IMR-90 (cell line): Measurements from ENCODE around the gene MAGI1. TPM values are rescaled to one million over a fixed set of nuclear protein-coding genes. Genes with fewer than 3 reads are reported as not detected.

Experiments used
- ATAC-seq: fragments of 200-7000 bp; cut with Tn5 transposase; 2 replicates; pipeline ENCODE4 v1.9.1; 2020; ENCODE audit warnings: low read depth, mild to moderate bottlenecking, moderate library complexity
- BruUV-seq: library from RNA; stranded (reverse); fragments of 400-500 nt; replicated peaks from 2 replicates; lab custom pipeline; 2021; lab: Mats Ljungman, UMichigan
- CTCF ChIA-PET: fragments of 300-600 bp; formaldehyde crosslinking; extraction: SDS; loops from one replicate; lab custom pipeline; 2021; ENCODE audit warnings: antibody characterized with exemption; lab: Yijun Ruan, JAX
- POLR2A ChIA-PET: fragments of 300-600 bp; sonication (Branson Sonifier 250); formaldehyde crosslinking; loops from one replicate; lab custom pipeline; 2022; ENCODE audit warnings: antibody characterized with exemption; ENCODE audit not compliant: unreplicated experiment; lab: Charles Lee
- DNase-seq: peaks from one replicate; pipeline ENCODE4 v3.0.0; 2013
- H2AFZ ChIP-seq: replicated peaks from 2 replicates; pipeline ENCODE3; 2013; ENCODE audit warnings: low read length, mild to moderate bottlenecking; ENCODE audit not compliant: poor library complexity
- H2AK5ac ChIP-seq: 2 replicates; pipeline ENCODE4 v1.6.1; 2013; ENCODE audit warnings: low read depth, low read length, inconsistent platforms
- H2AK9ac ChIP-seq: replicated peaks from 2 replicates; pipeline ENCODE3; 2013; ENCODE audit warnings: mild to moderate bottlenecking, low read depth, low read length, moderate library complexity; ENCODE audit not compliant: poor library complexity
- H2BK120ac ChIP-seq: 2 replicates; pipeline ENCODE4 v1.6.1; 2013; ENCODE audit warnings: low read depth, low read length, inconsistent platforms
- H2BK15ac ChIP-seq: 3 replicates; pipeline ENCODE4 v1.6.1; 2013; ENCODE audit warnings: low read depth, low read length, inconsistent platforms
- H2BK20ac ChIP-seq: 2 replicates; pipeline ENCODE4 v1.6.1; 2013; ENCODE audit warnings: low read depth, mild to moderate bottlenecking, inconsistent platforms, low read length, moderate library complexity
- H2BK5ac ChIP-seq: 2 replicates; pipeline ENCODE4 v1.6.1; 2013; ENCODE audit warnings: mild to moderate bottlenecking, low read depth, low read length, inconsistent platforms; ENCODE audit not compliant: poor library complexity, severe bottlenecking
- H3K14ac ChIP-seq: replicated peaks from 2 replicates; pipeline ENCODE4 v1.6.1; 2013; ENCODE audit warnings: low read depth, low read length, inconsistent platforms
- H3K18ac ChIP-seq: 2 replicates; pipeline ENCODE4 v1.6.1; 2013; ENCODE audit warnings: low read depth, low read length, control low read depth
- H3K23ac ChIP-seq: 2 replicates; pipeline ENCODE4 v1.6.1; 2013; ENCODE audit warnings: low read depth, low read length, inconsistent platforms
- H3K27ac ChIP-seq: 2 replicates; pipeline ENCODE4 v1.5.1; 2013; ENCODE audit warnings: mild to moderate bottlenecking, control low read depth, low read length; ENCODE audit not compliant: insufficient read depth
- H3K27me3 ChIP-seq: 2 replicates; pipeline ENCODE4 v1.6.1; 2013; ENCODE audit warnings: low read length; ENCODE audit not compliant: control insufficient read depth, insufficient read depth
- H3K36me3 ChIP-seq: 2 replicates; pipeline ENCODE4 v1.6.1; 2013; ENCODE audit warnings: low read length, mixed read lengths; ENCODE audit not compliant: control insufficient read depth, insufficient read depth
- H3K4ac ChIP-seq: 2 replicates; pipeline ENCODE4 v1.6.1; 2013; ENCODE audit warnings: low read depth, low read length, inconsistent platforms
- H3K4me1 ChIP-seq: 2 replicates; pipeline ENCODE4 v1.6.1; 2013; ENCODE audit warnings: low read length, mixed read lengths; ENCODE audit not compliant: control insufficient read depth, insufficient read depth
- H3K4me2 ChIP-seq: 2 replicates; pipeline ENCODE4 v1.6.1; 2013; ENCODE audit warnings: low read depth, mild to moderate bottlenecking, control low read depth, low read length, moderate library complexity
- H3K4me3 ChIP-seq: 2 replicates; pipeline ENCODE4 v1.5.1; 2013; ENCODE audit warnings: low read depth, mild to moderate bottlenecking, control low read depth, low read length, moderate library complexity; ENCODE audit not compliant: insufficient read depth
- H3K56ac ChIP-seq: 2 replicates; pipeline ENCODE4 v1.6.1; 2013; ENCODE audit warnings: low read length, inconsistent platforms; ENCODE audit not compliant: insufficient read depth; ENCODE audit errors: extremely low read depth
- H3K79me1 ChIP-seq, 2 experiments: 2 replicates each; pipeline ENCODE4 v1.6.1; 2013; ENCODE audit warnings: low read length in 2 of 2, inconsistent platforms in 1 of 2, low read depth in 1 of 2
- H3K9ac ChIP-seq: 2 replicates; pipeline ENCODE4 v1.6.1; 2013; ENCODE audit warnings: low read depth, low read length, control low read depth
- H3K9me1 ChIP-seq: 2 replicates; pipeline ENCODE4 v1.6.1; 2013; ENCODE audit warnings: low read length, inconsistent platforms; ENCODE audit not compliant: insufficient read depth
- H3K9me3 ChIP-seq: 2 replicates; pipeline ENCODE4 v1.6.1; 2013; ENCODE audit warnings: low read length; ENCODE audit not compliant: control insufficient read depth, insufficient read depth
- H4K20me1 ChIP-seq: 2 replicates; pipeline ENCODE4 v1.6.1; 2013; ENCODE audit warnings: low read length, inconsistent platforms; ENCODE audit not compliant: insufficient read depth
- H4K5ac ChIP-seq: 2 replicates; pipeline ENCODE4 v1.6.1; 2013; ENCODE audit warnings: mild to moderate bottlenecking, low read depth, low read length, control low read depth
- H4K8ac ChIP-seq, 2 experiments: 2 replicates each; pipeline ENCODE4 v1.6.1; 2013; ENCODE audit warnings: low read depth in 2 of 2, low read length in 2 of 2, control low read depth in 1 of 2, inconsistent platforms in 1 of 2
- H4K91ac ChIP-seq: 2 replicates; pipeline ENCODE4 v1.6.1; 2013; ENCODE audit warnings: low read depth, low read length, inconsistent platforms; ENCODE audit not compliant: insufficient read depth
- BHLHE40 ChIP-seq: fragments of 150-350 bp; IDR thresholded peaks from 2 replicates; pipeline ENCODE4 v1.6.1; 2016; ENCODE audit warnings: mild to moderate bottlenecking, low read depth, low read length
- CEBPB ChIP-seq: IDR thresholded peaks from 2 replicates; pipeline ENCODE4 v1.6.1; 2012; ENCODE audit warnings: low read depth, low read length, improper control_type of control experiment
- CHD1 ChIP-seq: IDR thresholded peaks from 2 replicates; pipeline ENCODE4 v1.6.1; 2012; ENCODE audit warnings: low read depth, low read length, improper control_type of control experiment
- MAFK ChIP-seq: IDR thresholded peaks from 2 replicates; pipeline ENCODE4 v1.6.1; 2012; ENCODE audit warnings: low read depth, low read length, improper control_type of control experiment
- MXI1 ChIP-seq: IDR thresholded peaks from 2 replicates; pipeline ENCODE4 v1.6.1; 2012; ENCODE audit warnings: low read depth, mild to moderate bottlenecking, low read length, moderate library complexity, borderline replicate concordance
- NFE2L2 ChIP-seq: fragments of 150-350 bp; IDR thresholded peaks from 2 replicates; pipeline ENCODE4 v1.6.1; 2016; ENCODE audit warnings: low read depth, mild to moderate bottlenecking, low read length
- RAD21 ChIP-seq: IDR thresholded peaks from 2 replicates; pipeline ENCODE4 v1.6.1; 2012; ENCODE audit warnings: low read length, improper control_type of control experiment
- RCOR1 ChIP-seq: IDR thresholded peaks from 2 replicates; pipeline ENCODE4 v1.6.1; 2012; ENCODE audit warnings: mild to moderate bottlenecking, low read length, improper control_type of control experiment; ENCODE audit not compliant: insufficient replicate concordance
- RFX5 ChIP-seq: IDR thresholded peaks from 2 replicates; pipeline ENCODE4 v1.8.0; 2012; ENCODE audit warnings: low read depth, mild to moderate bottlenecking, low read length, moderate library complexity
- SMC3 ChIP-seq: fragments of 150-350 bp; IDR thresholded peaks from 2 replicates; pipeline ENCODE4 v1.6.1; 2016; ENCODE audit warnings: low read depth, mild to moderate bottlenecking, antibody characterized with exemption, low read length, moderate library complexity
- WGBS, 2 experiments: methylation state at CpG; one replicate each; pipeline versions ENCODE4 v1.1.5 to v1.1.7; 2013; ENCODE audit warnings: missing lambda C conversion rate in 2 of 2; ENCODE audit not compliant: insufficient read length in 1 of 2; ENCODE audit errors: extremely low coverage in 2 of 2; 5-methylcytosine and 5-hydroxymethylcytosine counted together
- dilution Hi-C: fragments of 300-500 bp; cut with HindIII; formaldehyde crosslinking; loops from one replicate; pipeline ENCODE4 v1.14.3; 2018; ENCODE audit warnings: low sequenced_read_pairs; ENCODE audit not compliant: unreplicated experiment
- in situ Hi-C: fragments of 300-500 bp; cut with MboI; formaldehyde crosslinking; loops from 3 replicates; pipeline ENCODE4 v1.14.3; 2019; ENCODE audit warnings: low sequenced_read_pairs, inconsistent platforms, mixed read lengths
- intact Hi-C: fragments of 100-400 bp; cut with micrococcal nuclease; formaldehyde crosslinking; loops from 2 replicates; pipeline ENCODE4 v1.10.0; 2022
- polyA plus RNA-seq, 3 experiments: library from polyadenylated mRNA; depleted of rRNA; stranded (reverse); fragments of >200 nt; gene quantifications; 2 replicates each; pipeline ENCODE4 v1.2.3, GENCODE V29; 2012; ENCODE audit warnings: low replicate concordance in 1 of 3
- total RNA-seq: library from RNA; depleted of rRNA; stranded (reverse); fragments of >200 nt; gene quantifications from 2 replicates; pipeline ENCODE4 v1.2.3, GENCODE V29; 2012
- TF ChIP-seq, protein P1 (sequence below): fragments of 150-350 bp; IDR thresholded peaks from 2 replicates; pipeline ENCODE4 v1.6.1; 2016; ENCODE audit warnings: low read depth, mild to moderate bottlenecking, low read length, moderate library complexity, borderline replicate concordance
- TF ChIP-seq, protein P2 (sequence below): conservative IDR thresholded peaks from 2 replicates; pipeline ENCODE4 v1.5.1; 2012; ENCODE audit warnings: mild to moderate bottlenecking, low read depth, low read length, improper control_type of control experiment

MAGI1 gene
- total and polyA plus RNA-seq, 2 of the 4 experiments (the other 2 are of a cell fraction), result 14.5 to 24.2 TPM

DNA sequence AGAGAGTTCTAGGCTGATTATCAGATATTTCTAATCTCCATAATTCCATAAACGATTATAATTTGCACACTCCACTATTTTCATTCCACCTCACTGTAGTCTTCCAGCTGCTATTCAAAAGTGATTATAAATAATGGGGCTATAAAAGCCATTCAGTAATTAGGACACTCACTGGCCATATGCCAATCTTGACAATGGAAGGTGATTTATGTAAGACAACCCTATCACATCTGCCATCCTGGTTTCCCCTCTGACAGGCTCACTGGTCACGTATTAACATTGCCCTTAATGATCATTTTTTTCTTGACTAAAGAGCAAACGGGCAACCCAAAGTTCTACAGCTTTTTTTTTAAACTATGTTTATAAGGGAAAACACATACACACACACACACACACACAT is 402.4 kb downstream of the MAGI1 start:
- Histone ChIP-seq H3K9me1 (no peaks in the 10 kb centered on the region), H3K18ac (no peak overlapping the region), H3K9ac (no peak overlapping the region), H2BK120ac (no peak overlapping the region), H3K14ac (no peak overlapping the region), H3K23ac (no peak overlapping the region), H3K79me1 (peaks cover 7 to 20% of the 10 kb centered on the region in 2 experiments), H3K4me2 (no peak overlapping the region), H4K5ac (no peak overlapping the region), H2BK20ac (no peak overlapping the region), H2BK15ac (no peak overlapping the region), H3K4me3 (no peak overlapping the region), H2AFZ (no peak overlapping the region), H3K27me3 (no peaks in the 10 kb centered on the region), H3K27ac (no peak overlapping the region), H3K9me3 (no peaks in the 10 kb centered on the region), H2BK5ac (no peak overlapping the region), H3K4ac (no peak overlapping the region), H4K91ac (no peak overlapping the region), H4K8ac (no peak overlapping the region), H4K20me1 (no peaks in the 10 kb centered on the region; the same call in 1 of the 2 replicates), H2AK9ac (no peak overlapping the region), H2AK5ac (no peak overlapping the region), H3K36me3 (no peaks in the 10 kb centered on the region), H3K4me1 (peaks cover 3% of the 10 kb centered on the region), H3K56ac (no peak overlapping the region)
- intact Hi-C loops, result no loop called here
- no peak for TF ChIP-seq CEBPB
- no peak for TF ChIP-seq RFX5
- no peak for TF ChIP-seq NFE2L2
- no peak for TF ChIP-seq MXI1
- no peak for TF ChIP-seq RCOR1
- TF ChIP-seq, protein P1, sequence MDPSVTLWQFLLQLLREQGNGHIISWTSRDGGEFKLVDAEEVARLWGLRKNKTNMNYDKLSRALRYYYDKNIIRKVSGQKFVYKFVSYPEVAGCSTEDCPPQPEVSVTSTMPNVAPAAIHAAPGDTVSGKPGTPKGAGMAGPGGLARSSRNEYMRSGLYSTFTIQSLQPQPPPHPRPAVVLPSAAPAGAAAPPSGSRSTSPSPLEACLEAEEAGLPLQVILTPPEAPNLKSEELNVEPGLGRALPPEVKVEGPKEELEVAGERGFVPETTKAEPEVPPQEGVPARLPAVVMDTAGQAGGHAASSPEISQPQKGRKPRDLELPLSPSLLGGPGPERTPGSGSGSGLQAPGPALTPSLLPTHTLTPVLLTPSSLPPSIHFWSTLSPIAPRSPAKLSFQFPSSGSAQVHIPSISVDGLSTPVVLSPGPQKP, result no peak
- no peak for TF ChIP-seq CHD1
- no peak for TF ChIP-seq RAD21
- TF ChIP-seq BHLHE40, result no peak
- TF ChIP-seq, protein P2, sequence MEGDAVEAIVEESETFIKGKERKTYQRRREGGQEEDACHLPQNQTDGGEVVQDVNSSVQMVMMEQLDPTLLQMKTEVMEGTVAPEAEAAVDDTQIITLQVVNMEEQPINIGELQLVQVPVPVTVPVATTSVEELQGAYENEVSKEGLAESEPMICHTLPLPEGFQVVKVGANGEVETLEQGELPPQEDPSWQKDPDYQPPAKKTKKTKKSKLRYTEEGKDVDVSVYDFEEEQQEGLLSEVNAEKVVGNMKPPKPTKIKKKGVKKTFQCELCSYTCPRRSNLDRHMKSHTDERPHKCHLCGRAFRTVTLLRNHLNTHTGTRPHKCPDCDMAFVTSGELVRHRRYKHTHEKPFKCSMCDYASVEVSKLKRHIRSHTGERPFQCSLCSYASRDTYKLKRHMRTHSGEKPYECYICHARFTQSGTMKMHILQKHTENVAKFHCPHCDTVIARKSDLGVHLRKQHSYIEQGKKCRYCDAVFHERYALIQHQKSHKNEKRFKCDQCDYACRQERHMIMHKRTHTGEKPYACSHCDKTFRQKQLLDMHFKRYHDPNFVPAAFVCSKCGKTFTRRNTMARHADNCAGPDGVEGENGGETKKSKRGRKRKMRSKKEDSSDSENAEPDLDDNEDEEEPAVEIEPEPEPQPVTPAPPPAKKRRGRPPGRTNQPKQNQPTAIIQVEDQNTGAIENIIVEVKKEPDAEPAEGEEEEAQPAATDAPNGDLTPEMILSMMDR, result no peak
- TF ChIP-seq MAFK, result no peak
- TF ChIP-seq SMC3, result no peak
- BruUV-seq, result no TSS peak
- CTCF ChIA-PET, result no interaction called here
- dilution Hi-C loops, result no loop called here
- WGBS, 2 experiments, result no CpG with 5 or more reads among the region's 3 CpGs
- ATAC-seq (no peak), DNase-seq (no peak)
- in situ Hi-C loops, result no loop called here
- POLR2A ChIA-PET, result no interaction called here
